ENCODE data around the gene SLC39A3.

The SLC39A3 gene

DNA sequence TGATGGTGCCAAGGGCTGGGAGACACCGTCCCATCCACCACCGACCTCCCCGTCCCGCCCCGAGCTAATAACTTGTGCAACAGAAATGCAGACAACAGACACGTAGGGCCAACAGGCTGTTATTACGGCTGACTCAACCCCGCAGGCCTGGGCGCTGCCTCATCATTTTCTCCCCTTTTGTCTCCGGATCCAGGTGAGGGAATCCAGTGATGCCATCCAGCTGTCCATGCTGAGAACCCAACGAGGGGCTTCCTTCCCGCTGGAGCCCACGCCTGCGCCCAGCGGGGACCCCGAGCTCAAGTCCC lies 12.2 kb downstream of the SLC39A3 start:
- no peak overlapping the region for H3K27ac ChIP-seq (ENCODE audit: low read depth, low read length)
- no peak overlapping the region for H3K9ac ChIP-seq (ENCODE audit: low read length)
- H3K9me3 ChIP-seq (ENCODE audit: control insufficient read depth, insufficient read depth, low read depth, low read length) = no peaks in the 10 kb centered on the region
- no peak overlapping the region for H3K4me3 ChIP-seq (ENCODE audit: low read depth, low read length)
- H3K27me3 ChIP-seq (ENCODE audit: control insufficient read depth, insufficient read depth, low read length) = peaks cover 16% of the 10 kb centered on the region
- peaks cover 13% of the 10 kb centered on the region for H3K4me1 ChIP-seq (ENCODE audit: control insufficient read depth, insufficient read depth, low read length)
- H3K36me3 ChIP-seq (ENCODE audit: control insufficient read depth, insufficient read depth, low read length) = peaks cover under 1% of the 10 kb centered on the region

DNA sequence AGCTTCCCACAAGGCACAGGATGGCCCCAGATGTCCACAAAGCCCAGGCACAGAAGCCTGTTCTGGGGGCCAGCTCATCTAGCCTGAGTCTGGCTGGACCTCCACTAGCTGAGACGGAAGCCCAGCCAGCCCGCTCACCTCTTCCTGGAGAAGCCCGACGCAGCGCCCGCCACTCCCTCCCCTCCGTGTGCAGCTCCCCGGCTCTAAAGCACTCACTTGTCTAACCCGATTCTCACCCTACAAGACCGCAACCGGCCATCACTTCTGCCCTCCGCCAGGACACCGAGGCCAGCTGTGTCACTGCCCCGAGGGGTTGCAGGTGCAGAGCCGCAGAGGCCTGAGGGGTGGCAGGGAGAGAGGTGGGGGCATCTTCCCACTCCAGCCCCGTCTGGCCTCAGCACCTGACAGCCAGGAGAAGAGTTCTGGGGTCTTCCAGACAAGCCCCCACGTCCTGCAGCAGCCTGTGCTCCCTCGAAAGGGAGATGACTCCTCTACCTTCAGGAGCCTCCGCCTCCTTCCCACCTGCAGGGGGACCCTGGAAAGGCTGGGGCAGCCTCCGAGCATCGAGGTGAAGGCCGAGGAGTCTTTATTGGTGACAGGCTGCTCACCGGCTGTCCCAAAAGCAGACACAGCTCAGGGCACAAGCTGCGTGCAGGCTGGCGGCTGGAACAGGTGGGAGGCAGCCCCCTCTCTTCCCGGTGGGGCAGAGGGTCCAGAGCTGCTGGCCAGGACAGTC lies 12.7 kb downstream of the SLC39A3 start:
- H3K27ac ChIP-seq (ENCODE audit: low read depth, low read length) = no peak overlapping the region
- no peaks in the 10 kb centered on the region for H3K36me3 ChIP-seq (ENCODE audit: control insufficient read depth, insufficient read depth, low read length)
- no peaks in the 10 kb centered on the region for H3K9me3 ChIP-seq (ENCODE audit: control insufficient read depth, insufficient read depth, low read depth, low read length)
- peaks cover 13% of the 10 kb centered on the region for H3K4me1 ChIP-seq (ENCODE audit: control insufficient read depth, insufficient read depth, low read length)
- H3K27me3 ChIP-seq (ENCODE audit: control insufficient read depth, insufficient read depth, low read length) = peaks cover 21% of the 10 kb centered on the region
- H3K9ac ChIP-seq (ENCODE audit: low read length) = peak overlapping the region; percentile 26
- H3K4me3 ChIP-seq (ENCODE audit: low read depth, low read length) = 0 out of 2 replicates have a peak overlapping the region, but pooled peaks have one; percentile 3

DNA sequence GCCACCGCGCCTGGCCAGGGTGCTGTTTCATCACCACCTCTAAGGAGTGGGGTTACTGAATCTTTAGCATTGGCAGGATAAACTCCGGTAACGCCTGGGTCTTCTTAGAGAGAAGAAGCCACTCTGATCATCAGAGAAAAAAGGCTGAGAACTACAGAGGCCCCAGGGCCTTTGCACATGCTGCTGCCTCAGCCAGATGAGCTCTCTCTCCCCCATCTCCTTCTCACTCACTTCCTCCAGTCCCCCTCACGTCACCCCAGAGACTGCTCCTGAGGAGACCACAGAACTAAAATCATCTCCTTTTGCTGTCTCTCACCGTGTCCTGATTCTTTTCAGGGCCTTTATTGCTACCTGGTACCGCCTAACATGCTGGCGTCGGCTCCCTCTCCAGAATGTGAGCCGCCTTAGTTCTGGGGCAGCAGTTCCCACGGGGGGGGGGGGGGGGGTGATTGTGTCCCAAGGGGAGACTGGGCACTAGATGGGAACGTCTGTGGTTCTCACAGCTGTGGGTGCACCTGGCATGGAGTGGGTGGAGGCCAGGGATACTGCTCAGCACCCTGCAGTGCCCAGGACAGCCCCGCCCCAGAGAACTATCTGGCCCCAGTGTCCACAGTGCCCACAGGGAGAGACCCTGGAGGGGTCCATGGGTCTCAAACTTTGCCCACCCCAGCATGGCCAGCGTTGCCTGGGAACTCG lies 13.5 kb downstream of the SLC39A3 start:
- H3K36me3 ChIP-seq (ENCODE audit: control insufficient read depth, insufficient read depth, low read length) = no peaks in the 10 kb centered on the region
- peaks cover 28% of the 10 kb centered on the region for H3K27me3 ChIP-seq (ENCODE audit: control insufficient read depth, insufficient read depth, low read length)
- no peak overlapping the region for H3K9ac ChIP-seq (ENCODE audit: low read length)
- no peaks in the 10 kb centered on the region for H3K9me3 ChIP-seq (ENCODE audit: control insufficient read depth, insufficient read depth, low read depth, low read length)
- H3K27ac ChIP-seq (ENCODE audit: low read depth, low read length) = no peak overlapping the region
- H3K4me3 ChIP-seq (ENCODE audit: low read depth, low read length) = 0 out of 2 replicates have a peak overlapping the region, but pooled peaks have one; percentile 3
- peaks cover 15% of the 10 kb centered on the region for H3K4me1 ChIP-seq (ENCODE audit: control insufficient read depth, insufficient read depth, low read length)

DNA sequence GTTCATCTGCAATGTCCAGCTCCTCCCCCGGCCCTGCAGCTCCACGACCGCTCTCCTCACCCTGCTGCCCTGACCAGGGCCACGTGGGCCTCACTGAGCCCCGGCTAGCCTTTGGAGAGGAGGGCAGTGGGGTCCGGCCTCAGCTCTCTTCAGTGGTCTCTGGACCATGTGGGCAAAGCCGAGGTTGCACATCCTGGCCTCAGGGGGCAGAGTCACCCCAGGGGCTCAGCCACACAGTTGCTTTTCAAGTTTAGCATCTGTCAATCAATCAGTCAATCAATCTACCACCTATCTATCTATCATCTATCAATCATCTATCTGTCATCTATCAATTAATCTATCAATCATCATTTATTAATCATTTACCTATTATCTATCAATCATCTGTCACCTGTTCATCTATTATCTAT lies 15.7 kb downstream of the SLC39A3 start:
- Histone ChIP-seq H3K4me1 (ENCODE audit: control insufficient read depth, insufficient read depth, low read length) (peaks cover 23% of the 10 kb centered on the region), H3K9me3 (ENCODE audit: control insufficient read depth, insufficient read depth, low read depth, low read length) (no peaks in the 10 kb centered on the region), H3K4me3 (ENCODE audit: low read depth, low read length) (no peak overlapping the region), H3K9ac (ENCODE audit: low read length) (no peak overlapping the region), H3K27ac (ENCODE audit: low read depth, low read length) (no peak overlapping the region), H3K36me3 (ENCODE audit: control insufficient read depth, insufficient read depth, low read length) (no peaks in the 10 kb centered on the region), H3K27me3 (ENCODE audit: control insufficient read depth, insufficient read depth, low read length) (peaks cover 28% of the 10 kb centered on the region)

DNA sequence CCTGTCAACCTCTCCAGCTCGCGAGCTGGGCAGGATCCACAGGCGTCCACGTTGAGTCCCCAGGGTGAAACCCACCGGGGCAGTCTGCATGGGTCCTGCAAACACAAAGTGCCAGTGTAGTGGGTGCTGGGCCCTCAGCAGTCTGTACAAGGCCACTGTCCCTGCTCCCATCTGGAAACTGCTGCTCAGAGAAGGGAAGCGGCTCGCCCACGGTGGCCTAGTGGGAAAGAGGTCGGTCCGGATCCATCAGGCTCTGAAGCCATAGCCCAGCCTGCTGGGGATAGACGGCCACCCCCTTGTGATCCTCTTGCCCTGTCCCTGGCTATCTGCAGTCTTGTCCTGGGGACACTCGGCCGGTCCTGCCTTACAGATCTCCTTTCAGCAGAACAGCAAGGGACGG lies 16.1 kb downstream of the SLC39A3 start:
- no peak overlapping the region for H3K9ac ChIP-seq (ENCODE audit: low read length)

DNA sequence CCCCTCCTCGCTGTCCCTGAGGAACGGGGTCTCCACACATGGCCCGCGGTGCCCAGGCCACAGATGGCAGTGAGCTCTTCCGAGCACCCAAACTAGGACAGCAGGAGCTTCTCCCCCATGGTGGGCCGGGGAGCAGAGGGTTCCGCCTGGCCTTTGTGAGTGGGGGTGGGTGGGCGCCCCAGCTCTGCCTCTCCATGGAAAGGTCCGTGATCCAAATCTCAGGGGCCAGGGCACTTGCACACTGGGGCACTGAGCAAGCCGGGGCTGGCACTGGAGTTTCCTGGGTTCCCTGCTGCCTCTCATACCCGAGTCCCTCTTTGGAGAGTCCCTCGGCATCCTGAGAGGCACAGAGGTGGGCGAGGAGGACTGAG lies 16.5 kb downstream of the SLC39A3 start:
- Histone ChIP-seq H3K9ac (ENCODE audit: low read length) (no peak overlapping the region), H3K4me1 (ENCODE audit: control insufficient read depth, insufficient read depth, low read length) (peaks cover 23% of the 10 kb centered on the region)

More for the DNA sequence above, 16.1 kb downstream of the SLC39A3 start:
- Histone ChIP-seq H3K27me3 (ENCODE audit: control insufficient read depth, insufficient read depth, low read length) (peaks cover 28% of the 10 kb centered on the region), H3K36me3 (ENCODE audit: control insufficient read depth, insufficient read depth, low read length) (no peaks in the 10 kb centered on the region), H3K4me1 (ENCODE audit: control insufficient read depth, insufficient read depth, low read length) (peaks cover 23% of the 10 kb centered on the region), H3K4me3 (ENCODE audit: low read depth, low read length) (no peak overlapping the region), H3K9me3 (ENCODE audit: control insufficient read depth, insufficient read depth, low read depth, low read length) (no peaks in the 10 kb centered on the region), H3K27ac (ENCODE audit: low read depth, low read length) (no peak overlapping the region)

DNA sequence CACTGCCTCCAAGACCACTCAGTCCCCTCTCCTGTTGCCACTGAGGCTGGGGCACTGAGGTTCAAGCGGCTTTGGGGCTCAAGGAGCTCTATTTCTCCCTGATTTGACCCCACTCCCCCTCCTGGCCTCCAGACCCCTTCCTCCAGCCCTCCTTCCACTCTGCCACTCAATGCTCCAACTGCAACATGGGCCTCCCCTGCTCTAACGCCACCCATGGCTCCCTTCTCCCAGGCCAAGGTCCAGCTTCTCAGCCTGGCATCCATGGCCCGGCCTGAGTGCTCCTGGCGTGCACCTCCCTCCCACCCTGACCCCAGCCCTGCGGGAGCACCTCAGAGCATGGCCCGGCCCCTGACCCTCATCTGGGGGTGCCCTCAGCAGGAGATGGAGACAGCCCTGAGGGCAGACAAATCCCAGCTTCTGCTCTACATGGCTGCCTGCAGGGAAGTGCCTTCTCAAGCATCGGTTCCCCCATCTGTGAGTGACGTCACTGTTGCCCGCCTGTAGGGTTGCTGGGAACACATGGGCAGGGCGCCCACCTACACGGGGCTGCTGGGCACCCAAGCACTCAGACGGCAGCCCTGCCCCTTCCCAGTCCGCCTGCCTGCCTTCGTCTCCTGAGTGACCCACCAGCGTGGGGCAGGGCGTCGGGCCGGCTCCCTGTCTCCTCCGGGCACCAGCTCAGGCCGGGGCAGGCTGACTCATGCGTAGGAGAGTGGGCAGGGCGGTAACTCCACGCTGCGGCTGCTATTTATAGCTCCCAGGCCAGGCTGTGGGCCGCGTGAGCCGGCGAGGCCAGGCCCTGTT lies 17.1 kb downstream of the SLC39A3 start:
- Histone ChIP-seq H3K36me3 (ENCODE audit: control insufficient read depth, insufficient read depth, low read length) (no peaks in the 10 kb centered on the region), H3K4me1 (ENCODE audit: control insufficient read depth, insufficient read depth, low read length) (peaks cover 23% of the 10 kb centered on the region), H3K27me3 (ENCODE audit: control insufficient read depth, insufficient read depth, low read length) (peaks cover 28% of the 10 kb centered on the region), H3K4me3 (ENCODE audit: low read depth, low read length) (no peak overlapping the region), H3K27ac (ENCODE audit: low read depth, low read length) (no peak overlapping the region), H3K9me3 (ENCODE audit: control insufficient read depth, insufficient read depth, low read depth, low read length) (no peaks in the 10 kb centered on the region), H3K9ac (ENCODE audit: low read length) (no peak overlapping the region)

More for the DNA sequence above, 16.5 kb downstream of the SLC39A3 start:
- no peak overlapping the region for H3K4me3 ChIP-seq (ENCODE audit: low read depth, low read length)
- H3K27me3 ChIP-seq (ENCODE audit: control insufficient read depth, insufficient read depth, low read length) = peaks cover 28% of the 10 kb centered on the region
- no peaks in the 10 kb centered on the region for H3K9me3 ChIP-seq (ENCODE audit: control insufficient read depth, insufficient read depth, low read depth, low read length)
- H3K27ac ChIP-seq (ENCODE audit: low read depth, low read length) = no peak overlapping the region
- no peaks in the 10 kb centered on the region for H3K36me3 ChIP-seq (ENCODE audit: control insufficient read depth, insufficient read depth, low read length)

DNA sequence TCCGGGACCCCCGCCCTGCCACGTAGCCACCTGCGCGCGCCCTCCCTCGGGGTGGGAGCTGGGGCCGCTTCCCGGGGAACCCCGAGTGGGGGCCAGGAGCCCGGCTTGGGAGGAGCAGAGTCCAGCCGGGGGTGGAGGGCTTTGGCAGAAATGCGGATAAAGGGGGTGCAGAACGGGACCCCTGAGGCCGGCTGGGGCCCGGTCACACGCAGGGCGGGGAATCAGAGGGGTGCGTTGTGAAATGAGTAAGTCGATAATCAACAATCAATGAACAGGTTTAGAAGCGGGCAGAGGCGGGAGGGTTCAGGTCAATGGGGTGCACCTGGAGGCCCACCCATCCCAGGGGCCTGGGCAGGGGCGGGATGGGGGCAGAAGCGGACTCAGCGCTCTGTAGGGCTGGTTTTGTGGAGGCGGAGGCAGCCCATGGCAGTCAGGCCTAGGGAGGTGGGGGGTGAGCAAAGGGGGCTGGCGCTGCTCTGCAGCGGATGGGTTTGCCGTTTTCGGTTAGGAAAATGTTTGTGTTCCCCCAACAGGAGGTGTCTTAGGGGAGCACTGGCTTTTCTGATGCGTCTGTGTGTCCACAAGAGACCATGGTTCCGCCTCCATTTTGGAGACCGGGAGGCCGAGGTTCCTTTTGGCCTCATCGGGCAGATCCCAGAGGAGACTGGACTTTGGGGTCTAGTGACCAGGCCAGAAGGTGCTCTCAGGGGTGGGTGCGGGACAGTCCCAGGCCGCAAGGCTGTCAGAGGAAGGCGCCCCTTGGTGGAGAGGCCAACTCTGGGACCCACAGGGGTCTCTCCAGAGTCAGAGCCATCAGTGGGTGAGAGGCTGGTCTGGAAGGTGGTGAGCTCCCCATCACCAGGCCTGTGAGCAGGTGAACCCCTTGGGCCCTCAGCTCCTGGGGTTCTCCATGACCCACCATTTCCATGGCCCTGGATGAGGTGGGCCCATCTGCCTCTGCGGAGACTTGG lies 18.0 kb downstream of the SLC39A3 start:
- H3K9ac ChIP-seq (ENCODE audit: low read length) = peak overlapping the region; percentile 19
- no peaks in the 10 kb centered on the region for H3K9me3 ChIP-seq (ENCODE audit: control insufficient read depth, insufficient read depth, low read depth, low read length)
- no peak overlapping the region for H3K27ac ChIP-seq (ENCODE audit: low read depth, low read length)
- peak overlapping the region; percentile 59 for H3K4me3 ChIP-seq (ENCODE audit: low read depth, low read length)
- H3K36me3 ChIP-seq (ENCODE audit: control insufficient read depth, insufficient read depth, low read length) = no peaks in the 10 kb centered on the region
- peaks cover 21% of the 10 kb centered on the region for H3K27me3 ChIP-seq (ENCODE audit: control insufficient read depth, insufficient read depth, low read length)
- peaks cover 16% of the 10 kb centered on the region; the same call in 1 of the 2 replicates for H3K4me1 ChIP-seq (ENCODE audit: control insufficient read depth, insufficient read depth, low read length)

DNA sequence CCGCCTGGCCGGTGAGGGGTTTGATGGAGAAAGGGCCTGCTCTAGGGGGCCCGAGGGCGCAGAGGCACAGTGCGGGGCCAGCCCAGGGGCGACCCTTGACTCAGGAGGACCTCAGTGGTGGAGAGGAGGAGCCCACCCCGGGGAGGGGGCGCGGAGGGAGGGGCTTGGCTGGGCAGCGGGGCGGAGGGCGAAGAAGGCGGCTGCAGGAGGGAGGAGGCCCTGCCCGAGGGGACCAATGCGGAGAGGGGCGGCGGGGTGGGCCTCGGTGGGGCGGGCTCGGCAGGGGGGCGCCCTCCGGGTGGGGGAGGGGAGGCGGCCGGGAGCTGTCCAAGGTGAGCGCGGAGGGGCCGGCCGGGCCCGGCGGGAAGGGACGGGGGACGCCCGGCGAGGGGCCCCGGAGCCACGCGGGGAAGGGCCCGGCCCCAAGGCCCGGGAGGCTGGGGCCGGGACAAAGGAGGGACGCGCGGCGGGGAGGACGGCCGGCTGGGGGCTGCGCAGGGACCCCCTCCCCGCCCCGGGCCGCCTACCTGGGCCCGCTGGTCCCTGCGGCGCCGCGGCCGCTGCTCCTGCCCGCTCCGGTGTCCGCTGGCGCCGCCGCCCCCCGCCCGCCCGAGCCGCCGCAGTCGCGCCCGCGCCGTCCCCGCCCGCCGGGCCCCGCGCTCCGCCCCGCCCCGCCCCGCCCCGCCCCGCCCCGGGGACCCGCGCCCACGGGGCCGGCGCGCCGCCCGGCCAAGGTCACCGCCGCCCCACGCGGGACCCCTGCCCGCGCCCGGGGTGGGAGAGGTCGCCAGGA lies 18.8 kb downstream of the SLC39A3 start, which contains the start of gene DIRAS1:
Gene DIRAS1 (minus strand): TSS at position 596 of the 793 bp plus-strand sequence. CDS start 3,566 bp downstream, outside the sequence.
- peak within 1 kb of the TSS; percentile 60 for H3K4me3 ChIP-seq (ENCODE audit: low read depth, low read length)
- H3K9ac ChIP-seq (ENCODE audit: low read length) = peak within 1 kb of the TSS; percentile 19

More for the DNA sequence above, 18.8 kb downstream of the SLC39A3 start, which contains the start of gene DIRAS1:
- no peaks in the 10 kb centered on the region; the same call in 1 of the 2 replicates for H3K9me3 ChIP-seq (ENCODE audit: control insufficient read depth, insufficient read depth, low read depth, low read length)
- no peak within 1 kb of the TSS; the same call in 1 of the 2 replicates for H3K27ac ChIP-seq (ENCODE audit: low read depth, low read length)
- peaks cover 13% of the 10 kb centered on the region; the same call in 1 of the 2 replicates for H3K4me1 ChIP-seq (ENCODE audit: control insufficient read depth, insufficient read depth, low read length)
- H3K27me3 ChIP-seq (ENCODE audit: control insufficient read depth, insufficient read depth, low read length) = peaks cover 17% of the 10 kb centered on the region
- H3K36me3 ChIP-seq (ENCODE audit: control insufficient read depth, insufficient read depth, low read length) = no peaks in the 10 kb centered on the region
